LNCAP (cell line): ENCODE measurements around the gene BRCC3.

Source experiments
- TF ChIP-seq, protein P1 (sequence below): fragments of 450-650 bp; IDR thresholded peaks from 2 replicates; pipeline ENCODE4 v1.5.1; 2017; ENCODE audit warnings: mild to moderate bottlenecking

BRCC3 gene

DNA sequence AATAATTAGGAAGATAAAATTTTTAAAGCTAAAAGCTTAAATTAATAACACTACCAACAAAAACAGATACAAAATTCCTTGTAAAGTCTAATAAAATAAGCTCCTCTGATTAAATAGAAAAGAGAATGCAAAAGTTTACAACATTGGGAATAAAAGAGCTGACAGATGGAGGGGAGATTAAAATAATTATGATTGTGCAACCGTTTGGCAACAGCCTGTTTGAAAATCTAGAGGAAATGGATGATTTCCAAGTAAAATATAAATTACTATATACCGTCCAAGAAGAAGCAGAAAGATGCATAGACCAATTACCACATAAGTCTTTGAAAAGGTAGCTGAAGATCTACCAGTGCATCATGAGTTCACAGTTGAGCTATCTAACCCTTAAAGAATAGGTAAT is 98.6 kb downstream of the BRCC3 start:
- TF ChIP-seq, protein P1, sequence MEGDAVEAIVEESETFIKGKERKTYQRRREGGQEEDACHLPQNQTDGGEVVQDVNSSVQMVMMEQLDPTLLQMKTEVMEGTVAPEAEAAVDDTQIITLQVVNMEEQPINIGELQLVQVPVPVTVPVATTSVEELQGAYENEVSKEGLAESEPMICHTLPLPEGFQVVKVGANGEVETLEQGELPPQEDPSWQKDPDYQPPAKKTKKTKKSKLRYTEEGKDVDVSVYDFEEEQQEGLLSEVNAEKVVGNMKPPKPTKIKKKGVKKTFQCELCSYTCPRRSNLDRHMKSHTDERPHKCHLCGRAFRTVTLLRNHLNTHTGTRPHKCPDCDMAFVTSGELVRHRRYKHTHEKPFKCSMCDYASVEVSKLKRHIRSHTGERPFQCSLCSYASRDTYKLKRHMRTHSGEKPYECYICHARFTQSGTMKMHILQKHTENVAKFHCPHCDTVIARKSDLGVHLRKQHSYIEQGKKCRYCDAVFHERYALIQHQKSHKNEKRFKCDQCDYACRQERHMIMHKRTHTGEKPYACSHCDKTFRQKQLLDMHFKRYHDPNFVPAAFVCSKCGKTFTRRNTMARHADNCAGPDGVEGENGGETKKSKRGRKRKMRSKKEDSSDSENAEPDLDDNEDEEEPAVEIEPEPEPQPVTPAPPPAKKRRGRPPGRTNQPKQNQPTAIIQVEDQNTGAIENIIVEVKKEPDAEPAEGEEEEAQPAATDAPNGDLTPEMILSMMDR, result no peak
